ENCODE measurements around the gene SATB1.

SATB1 gene

DNA sequence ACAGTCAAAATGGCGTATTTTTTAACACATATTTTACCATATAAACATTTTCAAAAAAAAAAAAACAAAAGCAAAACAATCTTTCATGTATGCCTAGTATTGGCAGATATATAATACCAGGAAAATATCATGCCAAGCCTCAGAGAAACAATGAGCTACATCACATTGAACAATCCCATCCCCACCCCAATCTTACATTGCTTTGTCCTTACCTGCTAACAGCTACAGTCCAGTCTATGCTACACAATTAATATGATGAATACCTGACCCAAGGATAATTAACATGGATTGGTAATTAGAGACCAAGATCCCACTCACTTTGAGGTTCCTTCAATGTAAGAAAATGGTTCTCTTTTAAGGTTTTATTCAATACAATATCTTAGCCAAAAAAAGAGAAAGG, 7.6 kb upstream of the SATB1 start:
- in situ Hi-C loops (cut with HindIII; ENCODE audit: low sequenced_read_pairs): no loop called here

- in situ Hi-C loops (cut with HindIII; ENCODE audit: low sequenced_read_pairs): no loop called here
These were observed 6.1 kb upstream of the SATB1 start for GRCh38 chr3:18431266-18431665.

DNA sequence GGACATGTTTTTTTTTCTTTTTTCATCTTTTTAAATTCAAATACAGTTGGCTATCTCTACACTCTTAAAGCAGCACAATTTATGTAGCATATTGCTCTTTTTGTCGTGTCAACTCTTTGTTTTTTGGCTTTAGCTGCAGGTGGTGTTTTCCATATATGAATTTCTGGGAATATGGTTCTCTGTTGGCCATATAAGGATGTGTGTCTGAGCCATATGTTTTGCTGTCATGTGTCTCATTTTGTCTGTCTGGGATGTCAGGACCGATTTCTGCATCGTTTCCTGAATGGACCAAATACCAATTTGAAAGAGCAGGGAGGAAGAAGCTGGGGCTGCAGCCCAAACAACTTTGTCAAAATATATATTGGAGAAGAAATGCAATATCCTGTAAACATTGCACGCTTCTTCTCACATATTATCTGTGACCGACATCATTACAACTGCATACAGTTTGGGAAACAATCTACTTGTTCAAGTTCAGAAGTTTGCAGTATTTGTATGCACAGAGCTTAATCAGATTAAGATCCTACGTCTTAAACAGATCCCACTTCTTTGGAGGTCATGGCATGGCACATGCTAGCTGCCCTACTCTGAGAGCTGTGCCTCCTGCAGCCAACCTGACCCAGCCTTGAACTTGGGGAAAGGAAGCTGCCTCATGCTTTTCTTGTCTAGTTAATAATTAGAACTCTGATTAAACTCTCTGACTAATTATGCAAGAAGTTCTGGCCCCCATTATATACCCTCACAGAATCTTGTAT, 4.0 kb upstream of the SATB1 start:
- in situ Hi-C loops (cut with HindIII; ENCODE audit: low sequenced_read_pairs): no loop called here

- in situ Hi-C loops (cut with HindIII; ENCODE audit: low sequenced_read_pairs): no loop called here
These were observed 2.9 kb upstream of the SATB1 start for GRCh38 chr3:18428036-18428435.

- in situ Hi-C loops (cut with HindIII; ENCODE audit: low sequenced_read_pairs): no loop called here
These were observed 1.6 kb upstream of the SATB1 start for GRCh38 chr3:18426597-18427193.

- in situ Hi-C loops (cut with HindIII; ENCODE audit: low sequenced_read_pairs): no loop called here
These were observed 610 bp upstream of the SATB1 start for GRCh38 chr3:18425641-18426257.

GRCh38 chr3:18424213-18424728, 868 bp downstream of the SATB1 start:
- in situ Hi-C loops (cut with HindIII; ENCODE audit: low sequenced_read_pairs): no loop called here

- in situ Hi-C loops (cut with HindIII; ENCODE audit: low sequenced_read_pairs): no loop called here
These were observed 1.5 kb downstream of the SATB1 start for GRCh38 chr3:18423401-18424212.

DNA sequence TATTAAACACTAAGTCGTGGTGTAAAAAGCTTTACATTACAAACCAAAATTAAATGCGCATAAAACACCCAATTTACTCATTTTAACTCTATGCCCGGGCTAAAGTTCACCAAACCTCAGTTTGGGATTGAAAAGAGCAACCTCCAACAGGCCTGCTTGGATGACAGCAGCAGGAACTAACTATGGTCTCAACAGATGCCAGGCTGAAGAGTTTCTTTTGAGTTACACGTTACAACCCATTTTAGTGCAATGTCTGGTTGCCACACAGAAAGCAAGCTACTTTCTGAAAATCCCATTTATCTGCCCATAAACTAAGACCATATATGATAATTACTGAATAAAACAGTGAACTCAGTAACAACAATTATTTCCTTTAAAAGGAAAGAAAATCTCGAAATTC, 2.2 kb downstream of the SATB1 start:
- in situ Hi-C loops (cut with HindIII; ENCODE audit: low sequenced_read_pairs): no loop called here

- in situ Hi-C loops (cut with HindIII; ENCODE audit: low sequenced_read_pairs): no loop called here
These were observed 4.6 kb downstream of the SATB1 start for GRCh38 chr3:18420555-18420954.

GRCh38 chr3:18419232-18419631, 5.9 kb downstream of the SATB1 start:
- in situ Hi-C loops (cut with HindIII; ENCODE audit: low sequenced_read_pairs): no loop called here

DNA sequence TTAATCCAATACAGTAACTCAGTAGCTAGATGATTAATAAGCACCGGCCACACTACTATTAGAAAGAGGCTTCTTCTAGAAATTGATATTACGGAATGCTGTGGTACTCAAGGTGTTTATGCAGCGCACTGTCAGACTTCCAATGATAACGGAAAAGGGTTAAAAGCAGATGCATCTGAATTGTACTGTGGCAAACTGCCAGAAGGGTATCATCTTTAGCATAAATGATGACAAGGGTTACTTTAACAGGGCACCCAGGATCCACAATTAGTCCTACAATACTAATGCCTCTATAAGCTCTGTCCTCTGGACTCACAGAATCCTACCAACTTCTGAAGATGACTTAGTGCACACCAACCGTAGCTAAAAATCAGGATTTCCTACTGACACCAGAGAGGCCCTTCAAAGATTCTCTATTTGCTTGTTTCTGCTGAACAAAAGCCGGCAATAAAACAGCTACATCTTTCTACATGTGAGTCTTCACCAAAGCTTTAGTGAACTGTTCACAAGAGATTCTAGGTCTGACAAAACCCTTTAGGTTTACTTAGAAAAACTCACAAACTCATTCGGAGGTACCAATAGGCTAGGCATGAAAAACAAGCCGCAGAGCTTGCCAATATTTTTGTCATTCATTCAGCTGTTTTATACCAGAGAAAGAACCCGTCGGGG, 7.1 kb downstream of the SATB1 start:
- in situ Hi-C loops (cut with HindIII; ENCODE audit: low sequenced_read_pairs): no loop called here

- in situ Hi-C loops (cut with HindIII; ENCODE audit: low sequenced_read_pairs): no loop called here
These were observed 8.8 kb downstream of the SATB1 start for GRCh38 chr3:18416332-18416731.

- in situ Hi-C loops (cut with HindIII; ENCODE audit: low sequenced_read_pairs): no loop called here
These were observed 9.3 kb downstream of the SATB1 start for GRCh38 chr3:18415839-18416238.

- in situ Hi-C loops (cut with HindIII; ENCODE audit: low sequenced_read_pairs): no loop called here
These were observed 10.0 kb downstream of the SATB1 start for GRCh38 chr3:18415167-18415566.

DNA sequence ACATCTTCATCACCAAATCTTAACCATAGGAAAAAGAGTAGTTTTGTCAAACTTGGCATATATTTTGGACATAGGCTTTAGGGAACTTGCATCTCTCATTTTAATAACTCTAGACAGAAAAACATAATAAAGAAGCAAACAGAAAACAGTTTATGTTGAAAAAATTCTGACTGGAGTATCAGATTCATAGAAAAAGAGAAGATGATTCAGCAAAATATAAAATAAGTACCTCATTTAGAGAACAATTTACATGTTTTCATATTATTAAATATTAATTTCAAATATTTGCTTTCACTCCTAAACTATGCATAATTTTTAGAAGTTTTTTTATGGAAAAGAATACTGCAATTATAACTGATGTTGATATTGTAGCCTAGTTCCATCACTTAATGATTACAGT, 12.5 kb downstream of the SATB1 start:
- in situ Hi-C loops (cut with HindIII; ENCODE audit: low sequenced_read_pairs): no loop called here

DNA sequence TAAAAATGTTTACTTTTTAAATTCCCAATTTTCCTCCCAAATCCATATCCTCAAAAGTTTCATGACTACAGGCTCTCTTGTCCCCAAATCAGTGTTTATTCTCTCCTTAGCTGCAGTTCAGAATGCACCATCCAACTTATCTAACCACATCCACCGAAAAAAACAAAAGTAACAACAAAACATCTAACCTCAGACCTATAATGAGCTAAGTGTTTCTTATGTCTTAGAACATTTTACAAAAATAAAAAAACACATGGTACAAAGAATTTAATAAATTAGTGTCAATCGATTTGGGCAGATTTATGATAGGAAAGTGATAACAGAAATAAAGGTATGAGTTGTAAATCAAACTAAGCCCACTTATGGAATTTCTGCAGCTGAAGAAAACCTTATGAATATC, 13.6 kb downstream of the SATB1 start:
- in situ Hi-C loops (cut with HindIII; ENCODE audit: low sequenced_read_pairs): no loop called here

GRCh38 chr3:18410205-18410604, 14.9 kb downstream of the SATB1 start:
- in situ Hi-C loops (cut with HindIII; ENCODE audit: low sequenced_read_pairs): no loop called here

DNA sequence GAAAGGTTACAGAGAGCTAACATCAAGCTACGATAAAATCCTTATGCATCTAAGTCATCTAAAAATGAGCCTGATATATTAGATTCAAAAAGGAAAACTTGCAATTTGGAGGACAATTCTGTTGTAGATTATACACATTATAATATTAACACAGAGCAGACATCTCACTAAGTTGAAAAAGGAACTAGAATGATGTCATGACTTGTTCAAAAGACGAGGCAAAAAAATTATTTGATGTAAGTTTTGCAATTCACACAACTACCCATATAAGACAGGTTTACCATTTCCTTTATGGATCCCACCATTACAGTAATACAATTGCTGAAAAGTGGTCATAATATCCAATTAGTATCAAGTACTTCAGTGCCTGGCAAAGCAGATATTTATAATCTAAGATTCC, 15.9 kb downstream of the SATB1 start:
- in situ Hi-C loops (cut with HindIII; ENCODE audit: low sequenced_read_pairs): no loop called here

GRCh38 chr3:18405141-18405540, 20.0 kb downstream of the SATB1 start:
- in situ Hi-C loops (cut with HindIII; ENCODE audit: low sequenced_read_pairs): no loop called here

DNA sequence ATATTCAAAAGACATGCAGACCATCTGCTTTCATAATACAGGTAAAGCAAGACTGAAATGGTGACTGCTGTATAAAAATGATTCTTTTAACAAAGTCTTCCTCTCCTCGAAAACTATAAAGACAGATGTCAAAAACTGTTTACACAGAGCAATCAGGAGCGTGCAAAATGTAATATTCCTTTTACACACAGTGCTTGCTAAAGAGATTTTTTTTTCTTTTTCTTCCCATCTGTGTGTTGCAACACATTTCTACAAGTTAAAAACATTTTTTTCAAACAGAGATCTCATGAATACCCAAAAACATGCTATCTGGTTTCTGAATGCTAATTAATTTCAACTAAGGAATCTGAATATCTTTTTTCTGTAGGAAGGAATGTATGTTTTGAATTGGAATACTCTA, 22.1 kb downstream of the SATB1 start:
- in situ Hi-C loops (cut with HindIII; ENCODE audit: low sequenced_read_pairs): no loop called here

All from DLD1 (cell line).